ENCODE data around the gene TMEM41B. TPM values are rescaled to one million over a fixed set of nuclear protein-coding genes. Genes with fewer than 3 reads are reported as not detected.

The TMEM41B gene
- total RNA-seq, 4 donors from 2014 or later = 18.2 to 82.1 (median 72.6) TPM

- no peaks in the 10 kb centered on the region for H3K9me3 ChIP-seq
- H3K36me3 ChIP-seq = peaks cover 0 to 8% (median 0%) of the 10 kb centered on the region in 3 donors
- TF ChIP-seq POLR2A (IDR thresholded peaks at IDR 0.05) = no peak
- TF ChIP-seq, protein P1, sequence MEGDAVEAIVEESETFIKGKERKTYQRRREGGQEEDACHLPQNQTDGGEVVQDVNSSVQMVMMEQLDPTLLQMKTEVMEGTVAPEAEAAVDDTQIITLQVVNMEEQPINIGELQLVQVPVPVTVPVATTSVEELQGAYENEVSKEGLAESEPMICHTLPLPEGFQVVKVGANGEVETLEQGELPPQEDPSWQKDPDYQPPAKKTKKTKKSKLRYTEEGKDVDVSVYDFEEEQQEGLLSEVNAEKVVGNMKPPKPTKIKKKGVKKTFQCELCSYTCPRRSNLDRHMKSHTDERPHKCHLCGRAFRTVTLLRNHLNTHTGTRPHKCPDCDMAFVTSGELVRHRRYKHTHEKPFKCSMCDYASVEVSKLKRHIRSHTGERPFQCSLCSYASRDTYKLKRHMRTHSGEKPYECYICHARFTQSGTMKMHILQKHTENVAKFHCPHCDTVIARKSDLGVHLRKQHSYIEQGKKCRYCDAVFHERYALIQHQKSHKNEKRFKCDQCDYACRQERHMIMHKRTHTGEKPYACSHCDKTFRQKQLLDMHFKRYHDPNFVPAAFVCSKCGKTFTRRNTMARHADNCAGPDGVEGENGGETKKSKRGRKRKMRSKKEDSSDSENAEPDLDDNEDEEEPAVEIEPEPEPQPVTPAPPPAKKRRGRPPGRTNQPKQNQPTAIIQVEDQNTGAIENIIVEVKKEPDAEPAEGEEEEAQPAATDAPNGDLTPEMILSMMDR (IDR thresholded peaks at IDR 0.05) = no peak
- DNase-seq = peak in 2 of 3 donors; percentile 56 to 72
- no peak overlapping the region for H3K27ac ChIP-seq
- H3K4me1 ChIP-seq = peaks cover 0 to 5% (median 0%) of the 10 kb centered on the region in 4 donors
- no peaks in the 10 kb centered on the region for H3K27me3 ChIP-seq
- no peak overlapping the region for H3K4me3 ChIP-seq
Measured at GRCh38 chr11:9280655-9281301, 33.6 kb downstream of the TMEM41B start.

DNA sequence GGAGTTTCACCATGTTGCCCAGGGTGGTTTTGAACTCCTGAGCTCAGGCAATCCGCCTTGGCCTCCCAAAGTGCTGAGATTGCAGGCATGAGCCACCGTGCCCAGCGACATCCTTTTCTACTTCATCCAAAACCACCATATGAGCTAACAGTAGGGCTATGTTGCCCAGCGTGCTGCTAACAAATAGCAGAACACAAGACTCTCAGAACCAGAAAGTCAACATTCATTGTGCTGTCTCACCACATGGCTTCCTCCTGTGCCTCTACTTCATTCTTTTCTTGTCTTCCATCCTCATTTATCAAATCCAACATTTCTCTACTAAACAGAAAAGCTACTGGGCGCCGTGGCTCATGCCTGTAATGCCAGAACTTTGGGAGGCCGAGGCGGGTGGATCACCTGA is 37.2 kb downstream of the TMEM41B start:
- no peaks in the 10 kb centered on the region for H3K27me3 ChIP-seq
- TF ChIP-seq POLR2A (IDR thresholded peaks at IDR 0.05) = no peak
- TF ChIP-seq, protein P1 (IDR thresholded peaks at IDR 0.05) = no peak
- H3K27ac ChIP-seq = no peak overlapping the region
- H3K9me3 ChIP-seq = no peaks in the 10 kb centered on the region
- H3K4me1 ChIP-seq = peaks cover 0 to 5% (median 0%) of the 10 kb centered on the region in 4 donors
- DNase-seq = peak in 1 of 3 donors; percentile 21
- no peak overlapping the region for H3K4me3 ChIP-seq
- H3K36me3 ChIP-seq = peaks cover 0 to 4% (median 0%) of the 10 kb centered on the region in 3 donors

DNA sequence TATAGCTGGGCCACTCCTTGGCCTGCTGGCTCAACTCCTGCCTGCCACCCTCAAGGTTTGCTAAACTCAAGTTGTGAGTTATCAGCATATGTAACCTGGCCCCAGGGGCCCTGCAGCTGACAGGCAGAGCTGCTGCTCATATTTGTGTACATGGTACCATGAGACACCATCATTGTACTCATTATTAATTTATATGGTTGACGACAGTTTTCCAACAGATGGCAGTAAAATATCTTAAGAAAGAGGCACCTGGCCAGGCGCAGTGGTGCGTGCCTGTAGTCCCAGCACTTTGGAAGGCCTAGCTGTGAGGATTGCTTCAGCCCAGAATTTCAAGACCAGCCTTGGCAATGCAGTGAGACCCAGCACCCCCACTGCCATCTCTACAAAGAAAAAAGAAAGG is 37.8 kb downstream of the TMEM41B start:
- Histone ChIP-seq H3K27me3 (no peaks in the 10 kb centered on the region), H3K4me1 (peaks cover 0 to 5% (median 0%) of the 10 kb centered on the region in 4 donors), H3K27ac (no peak overlapping the region), H3K36me3 (no peaks in the 10 kb centered on the region), H3K9me3 (no peaks in the 10 kb centered on the region), H3K4me3 (no peak overlapping the region)
- DNase-seq = peak in 1 of 3 donors; percentile 37
- TF ChIP-seq POLR2A (IDR thresholded peaks at IDR 0.05) = no peak
- TF ChIP-seq, protein P1 (IDR thresholded peaks at IDR 0.05) = peak in 1 of 6 experiments; percentile 3

GRCh38 chr11:9274499-9275258 is 39.7 kb downstream of the TMEM41B start:
- H3K27ac ChIP-seq = no peak overlapping the region
- no peak for TF ChIP-seq POLR2A (IDR thresholded peaks at IDR 0.05)
- TF ChIP-seq, protein P1 (IDR thresholded peaks at IDR 0.05) = no peak

DNA sequence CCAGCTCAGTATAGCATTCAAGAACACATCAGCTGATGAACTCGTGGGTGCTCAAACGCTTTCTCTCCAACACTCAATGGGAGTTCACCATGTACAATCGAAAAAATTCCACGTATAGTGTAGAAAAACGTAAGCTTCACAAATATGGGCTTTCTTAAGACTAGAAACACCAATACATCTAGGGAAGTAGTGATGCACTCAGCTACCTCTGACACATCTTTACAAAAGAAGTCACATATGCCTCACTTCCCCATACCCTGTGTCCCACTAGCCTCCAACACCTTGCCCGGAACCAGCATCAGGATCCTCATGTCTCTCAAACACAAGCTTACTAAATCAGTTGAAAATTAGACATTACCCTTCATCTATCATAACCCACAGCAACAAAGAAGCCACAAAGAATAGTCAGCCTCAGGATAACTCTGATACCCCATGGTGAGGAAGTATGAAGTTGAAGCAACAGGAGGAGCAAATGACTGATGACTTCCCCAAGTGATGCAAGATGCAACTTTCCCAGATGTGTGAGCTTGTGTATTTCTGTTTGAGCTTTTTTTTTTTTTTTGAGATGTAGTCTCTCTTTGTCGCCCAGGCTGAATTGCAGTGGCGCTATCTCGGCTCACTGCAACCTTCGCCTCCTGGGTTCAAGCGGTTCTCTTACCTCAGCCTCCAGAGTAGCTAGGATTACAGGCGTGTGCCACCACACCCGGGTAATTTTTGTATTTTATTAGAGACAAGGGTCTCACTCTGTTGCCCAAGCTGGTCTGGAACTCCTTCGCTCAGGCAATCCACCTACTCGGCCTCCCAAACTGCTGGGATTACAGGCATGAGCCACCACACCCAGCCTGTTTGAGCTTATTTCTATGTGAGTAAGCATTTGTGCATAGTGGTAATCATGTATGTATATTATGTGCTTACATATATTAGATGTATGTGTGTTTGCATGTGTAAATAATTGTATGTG is 40.7 kb downstream of the TMEM41B start:
- Histone ChIP-seq H3K9me3 (no peaks in the 10 kb centered on the region), H3K27me3 (no peaks in the 10 kb centered on the region), H3K4me1 (no peaks in the 10 kb centered on the region), H3K4me3 (no peak overlapping the region), H3K27ac (no peak overlapping the region), H3K36me3 (no peaks in the 10 kb centered on the region)
- DNase-seq = peak in 1 of 3 donors; percentile 26
- no peak for TF ChIP-seq POLR2A (IDR thresholded peaks at IDR 0.05)
- TF ChIP-seq, protein P1 (IDR thresholded peaks at IDR 0.05) = no peak

More at GRCh38 chr11:9274499-9275258, 39.7 kb downstream of the TMEM41B start:
- Histone ChIP-seq H3K4me3 (no peak overlapping the region), H3K9me3 (no peaks in the 10 kb centered on the region), H3K27me3 (no peaks in the 10 kb centered on the region), H3K36me3 (no peaks in the 10 kb centered on the region), H3K4me1 (no peaks in the 10 kb centered on the region)
- no peak for DNase-seq

Measured in Peyer's patch (tissue), 4 donors.